H7 (cell line): ENCODE measurements around the gene SLIT3. TPM values are rescaled to one million over a fixed set of nuclear protein-coding genes. Genes with fewer than 3 reads are reported as not detected.
"Not testable (repeated sequence)": the region's sequence is repeated elsewhere in the genome, so short reads cannot be mapped to it uniquely, and the experiment has no call there.

ENCODE experiments used
- DNase-seq: peaks from one replicate; pipeline ENCODE4 v3.0.0; 2012
- H3K27me3 ChIP-seq: 2 replicates; pipeline ENCODE4 v1.6.0; 2011; ENCODE audit warnings: mild to moderate bottlenecking, low read length; ENCODE audit not compliant: control insufficient read depth, insufficient read depth
- H3K36me3 ChIP-seq: replicated peaks from 2 replicates; pipeline ENCODE4 v1.5.1; 2011; ENCODE audit warnings: low read length; ENCODE audit not compliant: control insufficient read depth, insufficient read depth
- H3K4me3 ChIP-seq: 2 replicates; pipeline ENCODE4 v1.5.1; 2011; ENCODE audit warnings: low read depth, mild to moderate bottlenecking, control low read depth, low read length, moderate library complexity; ENCODE audit not compliant: insufficient read depth
- total RNA-seq: library from RNA; depleted of rRNA; stranded (reverse); fragments of >200 nt; shearing (Covaris generic); gene quantifications from 2 replicates; pipeline ENCODE4 v1.2.3, GENCODE V29; 2014

The SLIT3 gene
- total RNA-seq, 1 experiment from 2014 or later: 0.97 TPM

- Histone ChIP-seq H3K36me3 (no peaks in the 10 kb centered on the region), H3K27me3 (peaks cover under 1% of the 10 kb centered on the region), H3K4me3 (no peak overlapping the region)
- DNase-seq: no peak
Measured at GRCh38 chr5:169229342-169229892, 71.5 kb downstream of the SLIT3 start.

GRCh38 chr5:169226895-169227294 lies 74.0 kb downstream of the SLIT3 start:
- Histone ChIP-seq H3K4me3 (no peak overlapping the region), H3K27me3 (peaks cover 9% of the 10 kb centered on the region), H3K36me3 (no peaks in the 10 kb centered on the region)
- peak; percentile 18 for DNase-seq

- Histone ChIP-seq H3K27me3 (peaks cover 13% of the 10 kb centered on the region), H3K4me3 (no peak overlapping the region), H3K36me3 (no peaks in the 10 kb centered on the region)
- no peak for DNase-seq
Measured at GRCh38 chr5:169225830-169226356, 75.0 kb downstream of the SLIT3 start.

- Histone ChIP-seq H3K27me3 (peaks cover 16% of the 10 kb centered on the region), H3K4me3 (no peak overlapping the region), H3K36me3 (no peaks in the 10 kb centered on the region)
- no peak for DNase-seq
Measured at GRCh38 chr5:169223595-169223953, 77.4 kb downstream of the SLIT3 start.

- Histone ChIP-seq H3K27me3 (peaks cover 16% of the 10 kb centered on the region), H3K36me3 (no peaks in the 10 kb centered on the region), H3K4me3 (no peak overlapping the region)
- peak; percentile 25 for DNase-seq
Measured at GRCh38 chr5:169222934-169223594, 77.9 kb downstream of the SLIT3 start.

GRCh38 chr5:169221519-169221918 lies 79.4 kb downstream of the SLIT3 start:
- peaks cover 16% of the 10 kb centered on the region for H3K27me3 ChIP-seq

GRCh38 chr5:169219961-169220360 lies 81.0 kb downstream of the SLIT3 start:
- H3K27me3 ChIP-seq: peaks cover 16% of the 10 kb centered on the region
- H3K36me3 ChIP-seq: no peaks in the 10 kb centered on the region
- H3K4me3 ChIP-seq: no peak overlapping the region
- DNase-seq: no peak

More at GRCh38 chr5:169221519-169221918, 79.4 kb downstream of the SLIT3 start:
- H3K36me3 ChIP-seq: no peaks in the 10 kb centered on the region
- no peak overlapping the region for H3K4me3 ChIP-seq
- DNase-seq: no peak

- no peak for DNase-seq
- Histone ChIP-seq H3K4me3 (no peak overlapping the region), H3K27me3 (peaks cover 14% of the 10 kb centered on the region)
Measured at GRCh38 chr5:169219351-169219750, 81.6 kb downstream of the SLIT3 start.

GRCh38 chr5:169218861-169219260 lies 82.1 kb downstream of the SLIT3 start:
- peaks cover 13% of the 10 kb centered on the region for H3K27me3 ChIP-seq
- H3K4me3 ChIP-seq: no peak overlapping the region
- H3K36me3 ChIP-seq: no peaks in the 10 kb centered on the region
- DNase-seq: no peak

More at GRCh38 chr5:169219351-169219750, 81.6 kb downstream of the SLIT3 start:
- no peaks in the 10 kb centered on the region for H3K36me3 ChIP-seq

GRCh38 chr5:169218176-169218575 lies 82.8 kb downstream of the SLIT3 start:
- Histone ChIP-seq H3K27me3 (peaks cover 13% of the 10 kb centered on the region), H3K36me3 (no peaks in the 10 kb centered on the region), H3K4me3 (no peak overlapping the region)
- no peak for DNase-seq

- peaks cover 6% of the 10 kb centered on the region for H3K27me3 ChIP-seq
- no peaks in the 10 kb centered on the region for H3K36me3 ChIP-seq
- no peak overlapping the region for H3K4me3 ChIP-seq
- no peak for DNase-seq
Measured at GRCh38 chr5:169216866-169217265, 84.1 kb downstream of the SLIT3 start.

GRCh38 chr5:169213479-169213878 lies 87.5 kb downstream of the SLIT3 start:
- Histone ChIP-seq H3K4me3 (no peak overlapping the region), H3K36me3 (no peaks in the 10 kb centered on the region), H3K27me3 (no peaks in the 10 kb centered on the region)
- no peak for DNase-seq

GRCh38 chr5:169211761-169212160 lies 89.2 kb downstream of the SLIT3 start:
- H3K27me3 ChIP-seq, H3K36me3 ChIP-seq, DNase-seq, H3K4me3 ChIP-seq: not testable (repeated sequence)

- Histone ChIP-seq H3K27me3 (no peaks in the 10 kb centered on the region), H3K4me3 (no peak overlapping the region), H3K36me3 (no peaks in the 10 kb centered on the region)
- DNase-seq: no peak
Measured at GRCh38 chr5:169204788-169205400, 96.0 kb downstream of the SLIT3 start.

GRCh38 chr5:169202969-169203368 lies 98.0 kb downstream of the SLIT3 start:
- DNase-seq: no peak
- H3K27me3 ChIP-seq: no peaks in the 10 kb centered on the region
- H3K36me3 ChIP-seq: no peaks in the 10 kb centered on the region
- H3K4me3 ChIP-seq: no peak overlapping the region
